AG09319 (cell line): ENCODE data around the gene CNTROB.

Source experiments
- DNase-seq: peaks from one replicate; pipeline ENCODE4 v3.0.0-alpha.2; 2010; ENCODE audit warnings: low read depth; ENCODE audit errors: extremely low read depth
- TF ChIP-seq, protein P1 (sequence below): IDR thresholded peaks from 2 replicates; pipeline ENCODE4 v1.5.1; 2011; ENCODE audit warnings: low read depth, mild to moderate bottlenecking, inconsistent platforms, low read length, moderate library complexity

CNTROB gene

DNA sequence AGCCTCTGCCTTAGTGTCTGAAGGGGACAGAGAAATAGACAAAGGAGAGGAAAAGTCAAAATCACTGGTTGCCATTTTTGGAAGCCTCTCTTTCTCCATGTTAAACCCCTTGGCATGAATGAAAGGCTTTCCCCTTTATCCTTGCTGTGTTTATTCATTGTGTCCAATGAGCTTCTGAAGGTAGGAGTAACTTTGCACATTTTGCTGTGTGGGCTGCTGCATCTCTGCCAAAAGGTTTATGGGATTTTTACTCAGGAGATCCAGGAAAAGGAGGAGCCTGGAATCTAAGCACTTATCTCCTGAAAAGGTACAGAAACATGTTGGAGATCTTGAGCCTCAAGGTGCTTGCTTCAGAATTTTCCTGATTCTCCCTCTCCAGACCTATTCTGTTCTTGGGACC, 3.9 kb downstream of the CNTROB start:
- DNase-seq, result no peak
- TF ChIP-seq, protein P1, sequence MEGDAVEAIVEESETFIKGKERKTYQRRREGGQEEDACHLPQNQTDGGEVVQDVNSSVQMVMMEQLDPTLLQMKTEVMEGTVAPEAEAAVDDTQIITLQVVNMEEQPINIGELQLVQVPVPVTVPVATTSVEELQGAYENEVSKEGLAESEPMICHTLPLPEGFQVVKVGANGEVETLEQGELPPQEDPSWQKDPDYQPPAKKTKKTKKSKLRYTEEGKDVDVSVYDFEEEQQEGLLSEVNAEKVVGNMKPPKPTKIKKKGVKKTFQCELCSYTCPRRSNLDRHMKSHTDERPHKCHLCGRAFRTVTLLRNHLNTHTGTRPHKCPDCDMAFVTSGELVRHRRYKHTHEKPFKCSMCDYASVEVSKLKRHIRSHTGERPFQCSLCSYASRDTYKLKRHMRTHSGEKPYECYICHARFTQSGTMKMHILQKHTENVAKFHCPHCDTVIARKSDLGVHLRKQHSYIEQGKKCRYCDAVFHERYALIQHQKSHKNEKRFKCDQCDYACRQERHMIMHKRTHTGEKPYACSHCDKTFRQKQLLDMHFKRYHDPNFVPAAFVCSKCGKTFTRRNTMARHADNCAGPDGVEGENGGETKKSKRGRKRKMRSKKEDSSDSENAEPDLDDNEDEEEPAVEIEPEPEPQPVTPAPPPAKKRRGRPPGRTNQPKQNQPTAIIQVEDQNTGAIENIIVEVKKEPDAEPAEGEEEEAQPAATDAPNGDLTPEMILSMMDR, result no peak

DNA sequence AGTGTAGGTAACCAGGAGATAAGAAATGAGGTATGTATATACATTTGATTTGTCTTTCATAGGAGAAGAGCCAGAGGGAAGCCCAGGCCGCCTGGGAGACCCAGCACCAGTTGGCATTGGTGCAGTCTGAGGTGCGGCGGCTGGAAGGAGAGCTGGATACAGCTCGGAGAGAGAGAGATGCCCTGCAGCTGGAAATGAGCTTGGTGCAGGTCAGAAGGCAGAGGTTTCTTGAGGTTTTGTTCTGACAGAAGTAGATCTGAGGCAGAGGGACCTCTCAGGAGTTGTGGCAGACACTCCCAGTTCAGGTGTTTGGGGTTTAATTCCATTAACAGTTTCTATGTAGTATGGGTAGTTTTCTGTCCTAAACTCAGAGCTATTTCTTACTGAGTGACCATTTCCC, 8.0 kb downstream of the CNTROB start:
- TF ChIP-seq, protein P1, result no peak
- DNase-seq, result no peak

DNA sequence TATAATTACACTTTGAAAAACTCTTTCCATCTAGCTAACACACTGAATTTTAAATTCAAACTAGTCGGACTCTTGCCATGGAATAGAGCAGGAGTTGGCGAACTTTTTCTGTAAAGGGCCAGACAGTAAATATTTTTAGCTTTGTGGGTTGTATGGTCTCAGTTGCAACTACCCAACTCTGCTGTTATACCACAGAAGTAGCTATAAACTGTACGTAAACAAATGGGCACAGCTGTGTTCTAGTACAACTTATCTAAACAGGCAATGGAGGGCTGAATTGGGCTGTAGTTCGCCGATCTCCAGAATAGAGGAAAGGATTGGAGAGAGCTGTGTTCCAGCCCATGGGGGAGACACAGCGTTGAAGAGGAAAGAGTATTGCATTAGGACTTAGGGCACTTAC, 8.7 kb downstream of the CNTROB start:
- TF ChIP-seq, protein P1, result no peak
- no peak for DNase-seq

DNA sequence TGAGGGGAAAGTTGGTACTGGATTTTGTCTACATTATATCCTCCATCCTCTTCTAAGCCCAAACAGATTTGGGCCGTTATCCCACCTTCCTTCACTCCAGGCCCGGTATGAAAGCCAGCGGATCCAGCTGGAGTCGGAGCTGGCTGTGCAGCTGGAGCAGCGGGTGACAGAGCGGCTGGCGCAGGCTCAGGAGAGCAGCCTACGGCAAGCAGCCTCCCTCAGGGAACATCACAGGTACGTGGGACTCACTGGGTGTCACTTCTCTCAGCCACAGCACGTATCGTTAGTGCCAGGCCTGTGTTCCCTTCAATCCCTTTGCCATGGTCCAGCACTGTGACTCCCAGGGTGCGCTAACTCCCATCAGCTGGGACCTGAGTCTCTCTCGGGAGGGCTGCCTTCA, 11.3 kb downstream of the CNTROB start:
- DNase-seq, result no peak
- TF ChIP-seq, protein P1, result no peak

DNA sequence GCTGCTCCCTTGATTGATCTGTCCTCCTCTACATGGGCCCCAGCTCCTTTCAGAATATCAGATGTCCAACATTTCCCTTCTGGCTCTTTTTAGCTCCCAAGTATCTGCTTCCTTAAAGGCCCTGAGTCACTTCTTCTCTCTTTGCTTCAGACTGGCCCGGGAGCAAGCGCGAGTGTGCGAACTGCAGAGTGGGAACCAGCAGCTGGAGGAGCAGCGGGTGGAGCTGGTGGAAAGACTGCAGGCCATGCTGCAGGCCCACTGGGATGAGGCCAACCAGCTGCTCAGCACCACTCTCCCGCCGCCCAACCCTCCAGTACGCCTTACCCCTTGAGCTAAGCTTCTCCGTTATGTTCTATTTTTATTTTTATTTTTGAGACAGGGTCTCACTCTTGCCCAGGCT, 12.3 kb downstream of the CNTROB start:
- TF ChIP-seq, protein P1, result no peak
- no peak for DNase-seq

DNA sequence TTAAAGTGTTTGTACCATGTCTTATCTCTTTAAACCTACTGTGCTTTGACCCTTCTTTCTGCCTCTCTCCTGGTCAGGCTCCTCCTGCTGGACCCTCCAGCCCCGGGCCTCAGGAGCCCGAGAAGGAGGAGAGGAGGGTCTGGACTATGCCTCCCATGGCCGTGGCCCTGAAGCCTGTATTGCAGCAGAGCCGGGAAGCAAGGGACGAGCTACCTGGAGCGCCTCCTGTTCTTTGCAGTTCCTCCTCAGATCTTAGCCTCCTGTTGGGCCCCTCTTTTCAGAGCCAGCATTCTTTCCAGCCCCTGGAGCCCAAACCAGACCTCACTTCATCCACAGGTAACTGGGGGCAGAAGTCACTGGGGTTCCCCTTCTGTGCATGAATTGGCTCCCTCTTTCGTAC, 13.6 kb downstream of the CNTROB start:
- TF ChIP-seq, protein P1, result no peak
- no peak for DNase-seq

DNA sequence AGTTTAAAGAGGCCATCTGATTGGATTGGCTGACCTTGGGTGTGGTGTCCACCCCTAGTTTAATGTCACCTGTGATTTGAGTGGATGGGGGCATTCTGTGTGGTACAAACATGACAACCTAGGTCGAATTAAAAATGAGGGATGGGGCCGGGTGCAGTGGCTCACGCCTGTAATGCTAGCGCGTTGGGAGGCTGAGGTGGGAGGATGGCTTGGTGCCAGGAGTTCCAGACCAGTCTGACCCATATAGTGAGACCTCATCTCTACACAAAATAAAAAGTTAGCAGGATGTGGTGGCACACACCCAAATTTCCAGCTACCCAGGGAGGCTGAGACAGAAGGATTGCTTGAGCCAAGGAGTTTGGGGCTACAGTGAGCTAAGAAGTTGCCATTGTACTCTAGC, 14.4 kb downstream of the CNTROB start:
- no peak for DNase-seq
- TF ChIP-seq, protein P1, result no peak
